Stimulated activated CD8-positive, alpha-beta memory T cell treated with anti-CD3 and anti-CD28 coated beads, Interleukin-4, amount 100 ng/mL, for 4 hours (primary cell): ENCODE measurements around the gene KLF2.
A peak's percentile ranks its signal among the peaks of the same experiment; 100 is the strongest.

ENCODE experiments used
- DNase-seq, 2 donors: peaks; one replicate each; pipeline ENCODE4 v3.0.0-alpha.2; 2020; ENCODE audit warnings: low read depth in 2 of 2, low spot score in 1 of 2

The KLF2 gene

DNA sequence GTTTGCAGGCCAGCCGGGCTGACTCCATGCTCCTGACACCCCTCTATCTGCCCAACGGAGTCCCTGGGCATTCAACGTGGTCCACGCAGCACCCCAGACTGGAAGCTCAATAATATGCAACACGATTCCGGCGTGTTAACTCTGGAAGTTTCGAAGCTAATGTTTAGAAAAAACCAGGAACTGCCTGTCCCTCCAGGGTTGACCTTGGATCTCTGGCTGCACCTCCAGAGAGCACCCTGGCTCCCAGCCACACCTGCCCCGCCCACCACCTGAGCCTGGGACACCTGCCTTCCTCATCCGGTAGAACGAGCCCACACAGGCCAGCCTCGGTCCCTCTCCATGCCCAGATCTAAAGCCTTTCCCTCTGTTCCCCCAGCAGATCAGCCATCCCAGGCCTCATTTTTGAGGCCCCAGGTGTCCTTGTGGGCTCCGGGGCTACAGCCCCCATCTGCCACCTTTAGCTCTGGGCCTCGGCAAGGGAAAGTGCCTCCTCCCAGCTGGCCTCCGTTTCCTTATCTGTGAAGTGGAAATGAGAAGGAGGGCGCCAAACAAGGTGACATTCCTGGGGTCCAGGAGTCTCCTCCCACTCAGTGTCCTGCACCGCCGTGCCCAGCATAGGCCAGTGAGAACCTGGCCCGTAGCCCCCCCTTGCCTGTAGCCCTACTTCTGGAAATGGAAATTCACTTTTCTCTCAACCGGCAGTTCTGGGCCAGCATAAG is 38.7 kb downstream of the KLF2 start:
- no peak for DNase-seq

DNA sequence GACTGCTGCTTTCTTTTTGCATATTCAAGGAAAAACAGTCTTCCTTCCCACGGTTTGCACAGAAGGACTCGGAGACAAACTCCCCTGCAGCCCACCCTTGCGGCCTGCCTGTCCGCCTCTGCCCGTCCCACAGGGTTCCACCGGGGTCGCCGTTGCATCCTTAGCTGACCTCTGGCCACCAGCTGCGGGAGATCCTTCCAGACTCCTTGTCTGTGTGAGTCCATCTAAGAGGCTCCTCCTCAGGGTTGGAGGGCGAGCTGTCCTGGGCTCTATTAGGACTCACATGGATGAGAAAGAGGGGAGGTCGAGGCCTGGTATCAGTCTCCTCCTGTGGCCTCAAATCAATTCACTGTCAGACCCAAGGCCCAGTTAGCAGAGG is 39.2 kb downstream of the KLF2 start:
- DNase-seq: no peak

DNA sequence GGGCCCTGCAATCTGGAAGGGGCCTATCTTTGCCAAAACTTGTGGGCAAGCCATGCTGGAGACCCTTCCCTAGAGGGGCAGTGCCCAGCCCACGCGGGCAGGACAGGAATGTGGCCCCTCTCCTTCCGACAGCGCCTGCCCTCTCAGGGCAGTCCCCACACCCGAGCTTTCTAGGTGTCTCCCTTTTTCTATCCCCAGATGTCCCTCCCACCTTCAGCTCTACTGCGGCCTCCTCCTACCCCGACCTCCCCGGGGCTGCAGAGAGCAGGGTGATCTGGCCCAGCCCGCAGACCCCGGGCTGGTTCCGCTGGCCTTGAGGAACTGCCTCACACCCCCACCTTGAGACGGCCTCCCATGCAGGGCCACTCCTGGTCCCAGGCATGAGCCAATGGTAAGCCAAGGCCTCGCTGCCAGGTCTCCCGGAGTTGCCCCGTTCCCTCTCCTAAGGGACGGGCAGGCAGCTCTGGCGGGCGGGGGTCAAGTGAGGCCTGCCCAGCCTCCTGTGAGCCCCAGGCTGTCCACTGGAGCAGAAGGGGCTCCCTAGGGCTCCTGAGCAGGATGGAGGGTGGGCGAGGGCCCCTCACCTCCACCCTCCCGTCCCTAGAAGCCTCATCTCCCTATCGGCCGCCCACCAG is 39.7 kb downstream of the KLF2 start:
- DNase-seq: no peak

DNA sequence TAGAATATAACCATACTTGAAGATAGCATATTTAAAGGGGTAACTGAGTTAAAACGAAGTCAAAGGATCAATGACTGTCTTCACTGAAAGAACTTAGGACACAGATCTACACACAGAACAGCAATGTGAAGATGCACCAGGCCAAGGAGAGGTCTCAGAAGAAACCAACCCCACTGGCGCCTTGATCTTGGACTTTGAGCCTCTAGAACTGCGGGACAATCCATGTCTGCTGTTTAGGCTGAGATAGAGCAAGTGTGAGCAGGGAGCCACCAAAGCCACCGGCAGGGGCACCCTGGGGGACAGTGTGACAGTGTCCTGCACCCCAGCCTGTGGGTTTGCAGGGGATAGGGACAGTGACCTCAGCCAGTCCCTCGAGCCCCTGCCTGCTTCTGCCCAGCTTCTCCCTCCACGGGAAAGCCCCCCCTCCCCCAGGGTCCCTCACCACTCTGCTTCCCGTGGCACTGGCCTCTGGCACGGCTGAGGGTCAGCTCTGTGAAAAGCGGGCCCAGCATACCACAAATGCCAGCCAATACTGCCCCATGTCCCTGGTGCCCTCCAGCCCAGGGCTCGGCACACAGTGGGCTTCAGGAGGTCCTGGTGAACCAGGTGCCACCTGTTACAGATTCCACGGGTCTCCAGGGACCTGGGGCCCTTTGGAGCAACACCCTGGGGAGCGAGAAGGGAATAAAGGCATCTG is 40.8 kb downstream of the KLF2 start:
- no peak for DNase-seq

DNA sequence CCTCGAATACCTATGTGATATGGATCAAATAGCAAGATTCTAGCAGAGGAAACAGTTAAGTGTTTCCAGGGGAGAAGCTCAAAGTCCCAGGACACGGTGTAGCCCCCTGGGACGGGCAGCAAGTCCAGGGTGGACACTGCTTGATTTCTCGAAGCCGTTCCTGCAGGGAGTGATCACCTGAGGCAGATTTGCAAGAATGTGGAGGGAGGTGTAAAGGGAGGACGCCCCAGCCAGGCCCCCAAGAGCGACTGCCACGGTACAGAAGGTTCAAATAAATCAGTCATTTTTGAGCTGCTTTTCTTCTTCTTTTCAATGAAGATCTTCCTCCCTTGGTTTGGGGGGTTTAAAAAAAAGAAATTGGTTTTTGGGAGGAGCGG is 41.4 kb downstream of the KLF2 start:
- no peak for DNase-seq

DNA sequence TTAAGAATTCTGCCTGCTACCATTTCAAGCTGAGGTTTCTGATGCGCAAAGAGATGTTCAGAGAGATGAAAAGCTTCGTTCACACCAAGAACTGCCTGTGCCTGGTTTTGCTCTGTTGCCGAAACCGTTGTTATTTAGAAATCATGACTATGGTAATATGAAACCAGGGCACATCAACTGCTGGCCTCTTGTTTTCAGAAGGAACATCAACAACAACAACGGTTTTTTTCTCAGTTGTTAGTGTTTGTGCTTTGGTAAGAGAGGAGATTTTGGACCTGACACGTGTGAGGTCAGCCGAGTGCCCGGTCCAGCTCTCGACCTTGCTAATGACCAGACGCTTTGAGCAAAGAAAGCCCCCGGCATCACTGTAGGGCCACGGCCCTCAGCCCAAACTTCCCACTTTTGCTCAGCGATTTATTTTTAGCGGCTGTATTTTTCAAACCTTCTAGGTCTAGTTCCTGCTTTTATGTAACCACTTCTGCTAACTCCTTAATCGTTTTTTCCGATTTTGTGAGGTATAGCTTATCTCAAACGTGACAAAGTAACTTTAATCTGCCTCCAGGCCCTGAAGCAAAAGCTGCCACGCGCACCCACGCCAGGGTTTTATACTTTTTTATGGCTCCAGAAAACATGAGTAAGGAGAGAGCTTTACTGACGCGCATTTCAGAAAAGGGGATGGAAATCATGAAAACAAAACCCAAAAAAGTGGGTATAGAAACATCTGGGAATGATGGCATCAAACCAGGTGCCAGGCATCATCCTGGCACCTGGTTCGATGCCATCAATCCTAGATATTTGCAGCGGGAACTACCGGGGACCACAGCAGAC is 42.0 kb downstream of the KLF2 start:
- DNase-seq: no peak

DNA sequence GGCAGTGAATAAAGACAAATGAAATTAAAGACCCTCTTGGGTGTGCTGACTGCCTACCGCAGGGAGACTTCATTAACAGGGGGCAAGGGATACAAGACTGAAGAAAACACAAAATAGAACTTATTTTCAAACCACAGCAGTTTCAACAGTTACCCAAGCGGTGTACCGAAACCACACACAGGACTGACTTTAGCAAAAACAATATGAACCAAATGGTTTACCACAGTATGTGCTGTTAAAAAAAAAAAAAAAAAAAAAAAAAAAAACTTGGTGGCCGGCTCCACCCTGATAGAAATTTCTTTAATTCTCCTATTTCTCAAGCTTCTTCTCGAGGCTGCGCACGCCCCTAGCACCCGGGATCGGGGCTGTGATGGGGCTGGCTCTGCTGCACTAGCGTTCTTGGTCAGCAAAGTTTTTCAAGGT is 42.6 kb downstream of the KLF2 start:
- no peak for DNase-seq

DNA sequence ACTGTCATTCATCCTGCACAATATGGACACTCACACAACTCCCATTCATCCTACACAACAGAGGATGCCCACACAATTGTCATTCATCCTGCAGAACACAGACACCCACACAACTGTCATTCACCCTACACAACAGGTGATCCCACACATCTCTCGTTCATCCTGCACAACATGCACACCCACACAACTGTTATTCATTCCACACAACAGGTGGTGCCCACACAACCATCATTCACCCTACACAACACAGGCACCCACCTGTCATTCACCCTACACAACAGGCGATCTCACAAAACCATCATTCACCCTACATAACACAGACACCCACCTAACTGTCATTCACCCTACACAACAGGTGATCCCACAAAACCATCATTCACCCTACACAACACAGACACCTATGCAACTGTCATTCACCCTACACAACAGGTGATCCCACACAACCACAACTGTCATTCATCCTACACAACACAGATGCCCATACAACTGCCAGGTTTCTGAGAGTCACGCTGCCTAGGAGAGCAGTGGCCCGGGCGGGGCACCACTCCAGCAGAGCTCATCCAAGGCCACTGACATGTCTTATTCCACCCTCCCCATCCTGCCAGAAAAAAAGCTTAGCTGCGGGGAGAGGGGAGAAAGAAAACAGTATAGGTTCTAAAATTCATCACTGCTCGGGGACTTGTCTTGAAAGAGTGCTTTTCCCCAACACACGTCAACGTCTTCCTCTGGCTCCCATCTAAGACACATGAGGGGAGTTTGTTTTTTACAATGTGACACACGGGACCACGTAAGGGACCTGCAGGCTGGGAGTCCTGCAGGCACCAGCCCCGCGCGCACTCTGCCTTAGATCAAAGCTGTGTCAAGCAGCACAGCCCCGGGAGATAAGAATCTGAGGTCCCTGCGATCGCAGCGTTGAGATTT is 44.0 kb downstream of the KLF2 start:
- no peak for DNase-seq

DNA sequence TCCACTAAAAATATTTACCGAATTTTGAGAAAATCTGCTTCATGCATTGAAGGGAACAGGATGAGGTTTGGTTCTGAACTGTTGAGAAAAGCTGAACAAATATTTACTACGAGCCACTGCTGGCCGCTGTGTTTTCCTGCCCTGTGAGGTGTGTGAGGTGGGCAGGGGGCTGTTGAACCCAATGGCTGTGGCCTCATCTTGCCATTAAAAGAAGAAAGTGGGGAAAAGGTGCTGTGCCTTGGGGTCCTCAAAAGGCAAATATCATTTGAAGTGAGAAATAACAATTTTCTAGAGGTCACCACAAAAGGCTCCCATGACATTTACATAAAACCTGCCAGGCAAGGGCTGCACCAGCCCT is 44.7 kb downstream of the KLF2 start:
- DNase-seq: no peak

DNA sequence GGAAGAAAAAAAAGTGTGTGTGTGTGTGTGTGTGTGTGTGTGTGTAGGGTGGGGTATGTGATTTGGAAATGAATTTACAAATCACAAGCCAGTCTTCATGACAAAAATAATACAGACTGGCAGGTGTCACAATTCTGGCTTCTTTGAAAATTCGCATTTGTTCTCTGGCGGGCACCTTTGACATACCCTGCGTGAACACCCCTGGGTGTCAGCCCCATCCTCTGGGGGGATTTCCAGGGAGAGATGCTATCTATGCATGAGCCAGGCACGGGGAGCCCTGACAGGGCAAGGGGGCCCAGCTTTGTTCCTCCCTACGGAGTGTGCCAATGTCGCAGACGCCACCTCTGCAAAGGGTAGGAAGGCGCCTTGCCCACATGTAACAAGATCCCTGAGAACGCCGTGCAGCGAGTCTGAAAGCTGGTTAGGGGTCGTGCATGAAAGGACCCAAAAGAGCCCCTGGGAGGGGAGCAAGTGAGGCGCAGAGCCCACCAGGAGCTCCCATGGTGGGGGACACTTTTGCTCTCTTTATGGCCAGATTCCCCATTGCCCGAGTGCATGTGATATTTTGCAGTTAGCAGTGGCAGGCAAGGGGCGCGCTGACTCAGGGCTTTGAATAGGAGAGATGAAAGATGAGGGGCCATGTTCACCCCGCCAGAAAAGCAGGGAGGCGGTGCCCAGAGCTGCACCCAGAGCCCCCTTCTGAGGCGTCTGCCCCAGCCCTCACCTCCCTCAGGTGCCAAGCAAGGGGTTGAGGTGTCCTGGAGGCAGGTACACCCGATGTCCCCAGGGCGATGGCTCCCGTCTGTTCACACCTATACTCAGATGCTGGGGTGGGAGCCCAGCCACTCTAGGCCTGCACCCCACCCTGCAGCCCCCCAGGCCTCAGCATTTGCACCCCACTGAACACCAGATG is 45.3 kb downstream of the KLF2 start:
- DNase-seq: peak in 1 of 2 donors; percentile 53

DNA sequence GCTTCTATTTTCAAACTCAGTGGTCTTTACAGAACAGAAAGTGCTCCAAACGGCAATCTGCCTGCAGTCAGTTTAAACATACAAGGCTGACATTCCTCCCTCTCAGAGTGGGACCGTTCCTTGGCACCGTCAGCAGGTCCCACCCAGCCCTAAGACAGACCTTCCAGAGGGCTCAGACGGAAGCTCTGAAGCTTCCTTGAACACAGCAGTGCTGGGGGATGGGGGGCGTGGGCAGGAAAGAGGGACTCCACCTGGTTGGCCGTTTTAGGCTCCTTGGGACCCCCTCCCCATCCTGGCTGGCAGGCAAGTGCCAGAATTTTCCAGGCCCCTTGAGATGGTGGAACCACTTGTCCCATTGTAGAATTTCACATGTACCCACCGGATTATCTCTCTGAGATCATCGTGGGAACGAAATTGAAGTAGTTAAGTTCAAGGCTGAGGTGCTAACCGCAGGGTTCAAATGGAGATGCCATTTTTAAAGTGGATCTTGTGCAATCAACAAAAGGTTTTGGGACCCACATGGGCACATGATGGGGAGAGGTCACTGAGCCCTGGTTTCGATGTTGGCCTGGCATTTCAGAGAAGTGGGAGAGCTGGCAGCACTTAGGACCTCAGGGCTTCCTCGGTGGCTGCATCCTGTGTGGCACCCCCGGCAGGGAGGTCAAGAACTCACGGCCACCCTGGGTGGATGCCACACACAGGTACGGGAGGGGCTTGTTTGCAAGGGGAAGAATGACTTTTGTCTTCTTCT is 46.2 kb downstream of the KLF2 start:
- no peak for DNase-seq

DNA sequence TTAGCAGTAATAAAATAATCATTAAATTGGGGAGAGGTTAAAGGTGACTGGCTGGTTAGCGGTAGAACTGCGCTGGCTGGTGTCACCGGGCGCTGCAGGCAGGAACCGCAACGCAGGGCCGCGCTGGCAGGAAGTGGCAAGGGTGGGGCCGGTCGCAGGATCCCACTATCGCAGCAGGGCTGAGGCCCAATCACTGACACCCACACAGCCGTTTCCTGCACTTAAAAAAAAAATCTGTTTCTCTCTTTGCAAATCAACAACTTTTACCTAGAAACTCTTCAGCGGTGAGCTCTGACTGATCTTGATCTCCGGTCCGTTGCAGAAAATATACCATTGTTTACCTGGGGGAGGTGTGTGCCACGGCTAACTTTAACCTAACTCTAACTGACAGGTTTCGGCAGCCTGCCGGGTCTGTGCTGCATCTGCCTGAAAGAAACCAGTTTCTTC is 46.9 kb downstream of the KLF2 start:
- peak; percentile 57 to 77 for DNase-seq

DNA sequence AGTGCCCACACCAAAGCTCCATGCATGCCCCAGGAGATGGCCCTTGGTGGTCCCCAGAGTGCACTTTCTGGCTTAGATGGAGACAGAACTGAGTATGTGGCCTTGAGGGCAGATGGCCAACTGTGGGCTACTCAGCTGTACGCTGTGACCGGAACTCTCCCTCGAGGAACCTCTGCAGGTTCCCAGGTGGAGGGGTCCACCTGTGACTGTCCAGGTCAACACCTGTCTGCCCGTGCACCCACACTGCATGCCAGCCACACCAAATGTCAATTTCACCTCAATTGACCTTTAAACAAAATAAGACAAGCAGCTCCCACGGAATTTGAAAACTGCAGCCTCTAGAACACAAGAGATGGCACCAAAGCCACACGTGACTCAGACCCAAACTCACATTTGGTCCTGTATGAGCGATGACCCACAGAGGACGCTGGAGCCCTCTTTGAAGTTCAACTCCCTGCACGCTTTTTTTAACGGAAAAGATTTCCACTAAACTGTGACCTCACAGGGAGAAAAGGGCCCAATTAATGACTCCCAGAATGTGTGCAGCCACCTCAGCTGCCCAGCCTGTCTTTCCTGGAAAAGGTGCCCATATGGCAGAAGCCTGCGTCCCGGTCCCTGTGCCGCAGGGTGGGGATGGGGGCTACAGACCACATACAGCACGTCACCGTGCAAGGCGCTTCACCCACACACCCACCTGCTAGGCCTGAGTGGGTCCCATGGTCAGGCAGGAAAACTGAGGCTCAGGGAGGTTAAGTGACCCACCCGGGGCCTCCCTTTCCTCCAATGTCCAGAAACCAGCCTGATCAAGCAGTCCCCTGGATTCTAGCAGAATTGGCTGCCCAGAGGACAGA is 47.7 kb downstream of the KLF2 start:
- no peak for DNase-seq

DNA sequence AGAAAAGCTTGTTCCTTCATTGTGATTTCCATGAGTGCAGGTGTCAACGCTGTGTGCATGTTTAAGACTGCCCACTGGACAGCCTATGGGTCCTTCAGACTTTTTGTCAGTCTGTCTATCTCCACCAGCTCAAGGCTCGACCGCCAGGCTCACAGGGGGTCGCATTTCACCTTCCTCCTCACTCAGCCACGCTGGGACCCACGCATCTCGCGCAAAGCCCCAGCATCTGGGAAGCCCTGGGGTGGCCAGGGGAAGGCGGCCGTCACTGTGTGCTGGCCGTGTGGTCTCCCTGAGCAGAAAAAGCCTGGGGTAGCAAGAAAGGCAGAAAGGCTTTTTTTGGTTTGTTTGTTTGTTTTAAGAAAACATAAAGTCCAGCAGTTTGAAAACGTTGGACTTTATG is 48.5 kb downstream of the KLF2 start:
- DNase-seq: no peak

DNA sequence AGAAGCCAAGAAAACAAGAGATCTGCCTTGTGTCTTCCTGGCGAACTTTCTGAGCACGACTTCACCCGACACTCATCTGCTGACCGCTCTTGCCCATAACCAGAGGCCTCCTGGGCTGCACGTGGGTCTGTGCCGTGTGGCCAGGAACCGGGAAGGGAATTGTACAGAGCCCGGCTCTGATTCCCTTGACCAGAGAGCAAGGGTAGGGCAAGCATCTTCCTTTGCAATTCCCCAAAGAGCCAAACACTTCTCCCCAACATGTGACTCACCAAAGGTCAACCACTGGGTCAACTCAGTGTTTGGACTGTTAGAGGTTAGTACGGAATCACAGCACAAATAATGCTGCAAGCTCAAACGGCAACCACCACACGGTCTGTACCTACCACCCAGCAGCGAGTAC is 48.9 kb downstream of the KLF2 start:
- no peak for DNase-seq

DNA sequence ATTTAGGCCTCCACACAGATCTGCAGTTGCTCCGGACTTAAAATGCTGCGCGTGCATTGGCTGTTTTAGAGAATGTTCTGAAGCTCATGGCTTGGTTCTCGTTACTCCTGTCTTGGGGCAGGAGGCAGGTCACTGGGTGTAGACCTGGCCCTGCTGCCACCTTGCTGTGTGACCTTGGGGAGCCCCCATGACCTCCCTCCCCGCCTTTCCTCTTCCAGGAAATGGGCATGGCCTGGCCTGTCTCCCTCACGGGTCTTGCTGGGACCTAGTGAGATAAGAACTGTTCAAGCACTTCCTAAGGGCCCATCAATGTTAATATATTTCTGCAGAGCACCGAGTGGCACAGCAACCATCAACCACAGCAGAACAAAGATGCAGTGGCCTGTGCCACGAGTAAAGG is 49.4 kb downstream of the KLF2 start:
- no peak for DNase-seq

DNA sequence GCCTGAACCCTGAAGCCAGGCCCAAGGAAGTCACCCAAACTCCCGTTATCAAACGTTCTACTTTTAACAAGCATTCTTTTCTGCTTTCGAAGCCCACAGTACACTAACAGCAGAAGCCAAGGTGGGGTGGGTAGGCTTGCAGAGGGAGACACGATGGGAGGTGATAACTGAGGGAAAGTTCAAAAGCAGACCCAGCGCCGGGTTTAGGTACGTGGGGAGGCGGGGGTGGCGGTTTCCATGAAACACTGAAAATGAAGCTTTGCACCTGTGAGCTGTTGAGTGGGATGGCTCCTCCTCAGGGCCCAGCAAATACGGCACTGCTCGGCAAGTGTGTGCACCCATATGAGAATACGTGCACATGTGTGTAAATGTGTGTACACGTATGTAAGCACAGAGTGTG is 49.8 kb downstream of the KLF2 start:
- no peak for DNase-seq
